MCF 10A (cell line): ENCODE data around the gene APBA3. TPM values are rescaled to one million over a fixed set of nuclear protein-coding genes. Genes with fewer than 3 reads are reported as not detected.
A peak's percentile ranks its signal among the peaks of the same experiment; 100 is the strongest.

Experiments
- BruUV-seq: library from RNA; stranded (reverse); fragments of 400-500 nt; replicated peaks from 2 replicates; lab custom pipeline; 2021; lab: Mats Ljungman, UMichigan
- CTCF ChIA-PET: fragments of 300-600 bp; sonication (Branson Sonifier 250); formaldehyde crosslinking; extraction: SDS; loops from one replicate; lab custom pipeline; 2021; ENCODE audit warnings: antibody characterized with exemption, inconsistent platforms; lab: Yijun Ruan, JAX
- POLR2A ChIA-PET: fragments of 300-600, 350-650 bp; sonication (Branson Sonifier 250); formaldehyde crosslinking; extraction: SDS; loops from one replicate; lab custom pipeline; 2020; ENCODE audit warnings: antibody characterized with exemption, inconsistent platforms; lab: Yijun Ruan, JAX
- DNase-seq: peaks from one replicate; pipeline ENCODE4 v3.0.0-alpha.2; 2018; ENCODE audit not compliant: unreplicated experiment
- H3K27ac Mint-ChIP-seq: one replicate; pipeline ENCODE4 v1.8.0; 2022; ENCODE audit warnings: mild to moderate bottlenecking, low read depth, mixed read lengths; ENCODE audit not compliant: unreplicated experiment
- H3K27me3 Mint-ChIP-seq: one replicate; pipeline ENCODE4 v1.8.0; 2022; ENCODE audit warnings: mixed read lengths; ENCODE audit not compliant: insufficient read depth, unreplicated experiment
- H3K36me3 Mint-ChIP-seq: one replicate; pipeline ENCODE4 v1.8.0; 2022; ENCODE audit warnings: mild to moderate bottlenecking, moderate library complexity, mixed read lengths; ENCODE audit not compliant: insufficient read depth, unreplicated experiment
- H3K4me1 Mint-ChIP-seq: one replicate; pipeline ENCODE4 v1.8.0; 2022; ENCODE audit warnings: mixed read lengths; ENCODE audit not compliant: insufficient read depth, unreplicated experiment
- H3K4me3 Mint-ChIP-seq: one replicate; pipeline ENCODE4 v1.8.0; 2022; ENCODE audit warnings: mild to moderate bottlenecking, moderate library complexity, mixed read lengths; ENCODE audit not compliant: unreplicated experiment
- H3K9me3 Mint-ChIP-seq: one replicate; pipeline ENCODE4 v1.8.0; 2022; ENCODE audit warnings: mixed read lengths; ENCODE audit not compliant: unreplicated experiment
- CTCF ChIP-seq: fragments of 200-600 bp; IDR thresholded peaks from one replicate; pipeline ENCODE4 v1.8.0; 2022; ENCODE audit warnings: antibody characterized with exemption, mild to moderate bottlenecking; ENCODE audit not compliant: unreplicated experiment
- intact Hi-C: fragments of 100-400 bp; cut with micrococcal nuclease; formaldehyde crosslinking; loops from 2 replicates; pipeline ENCODE4 v1.14.1; 2022
- total RNA-seq: library from RNA; stranded (reverse); gene quantifications from 2 replicates; pipeline ENCODE4 v1.2.3, GENCODE V29; 2022

APBA3 gene
- total RNA-seq, 1 experiment from 2014 or later: 22.9 TPM

GRCh38 chr19:3748965-3749364 is 12.5 kb downstream of the APBA3 start:
- ChIA-PET POLR2A (no interaction called here), CTCF (no interaction called here)
- no peaks in the 10 kb centered on the region for H3K4me1 Mint-ChIP-seq
- H3K27ac Mint-ChIP-seq: no peak overlapping the region
- no TSS peak for BruUV-seq
- no peaks in the 10 kb centered on the region for H3K9me3 Mint-ChIP-seq
- peaks cover 14% of the 10 kb centered on the region for H3K36me3 Mint-ChIP-seq
- no peak overlapping the region for H3K4me3 Mint-ChIP-seq
- H3K27me3 Mint-ChIP-seq: no peaks in the 10 kb centered on the region
- intact Hi-C loops: no loop called here
- no peak for DNase-seq
- TF ChIP-seq CTCF: no peak

- intact Hi-C loops: no loop called here
- TF ChIP-seq CTCF: no peak
- Mint-ChIP-seq H3K27me3 (no peaks in the 10 kb centered on the region), H3K27ac (no peak overlapping the region), H3K4me1 (no peaks in the 10 kb centered on the region), H3K9me3 (no peaks in the 10 kb centered on the region), H3K36me3 (peaks cover 2% of the 10 kb centered on the region), H3K4me3 (no peak overlapping the region)
- POLR2A ChIA-PET: no interaction called here
- DNase-seq: no peak
- CTCF ChIA-PET: interaction anchor here (0.6 to 1.0 kb wide), 2 partner anchors 36 to 207 kb away, joined by 3 read pairs; no protein-coding TSS in a partner anchor
- no TSS peak for BruUV-seq
Measured at GRCh38 chr19:3746371-3747056, 15.0 kb downstream of the APBA3 start.

GRCh38 chr19:3745363-3746045 is 16.0 kb downstream of the APBA3 start:
- Mint-ChIP-seq H3K4me1 (no peaks in the 10 kb centered on the region), H3K9me3 (no peaks in the 10 kb centered on the region), H3K4me3 (no peak overlapping the region), H3K27me3 (no peaks in the 10 kb centered on the region), H3K27ac (no peak overlapping the region), H3K36me3 (no peaks in the 10 kb centered on the region)
- BruUV-seq: no TSS peak
- CTCF ChIA-PET: no interaction called here
- POLR2A ChIA-PET: no interaction called here
- TF ChIP-seq CTCF: no peak
- intact Hi-C loops: no loop called here
- DNase-seq: no peak

GRCh38 chr19:3743486-3743885 is 18.0 kb downstream of the APBA3 start:
- DNase-seq: peak; percentile 16
- no peak for TF ChIP-seq CTCF
- no TSS peak for BruUV-seq
- POLR2A ChIA-PET: no interaction called here
- intact Hi-C loops: no loop called here
- Mint-ChIP-seq H3K27me3 (no peaks in the 10 kb centered on the region), H3K4me3 (no peak overlapping the region), H3K27ac (no peak overlapping the region), H3K36me3 (no peaks in the 10 kb centered on the region), H3K4me1 (no peaks in the 10 kb centered on the region), H3K9me3 (no peaks in the 10 kb centered on the region)
- CTCF ChIA-PET: interaction anchor here (0.6 kb wide), 1 partner anchor 33 kb away, joined by 3 read pairs; no protein-coding TSS in a partner anchor
